BLaER1 (cell line): ENCODE measurements around the gene C13orf46.
A peak's percentile ranks its signal among the peaks of the same experiment; 100 is the strongest.

Source experiments
- H3K27ac ChIP-seq: shearing (Covaris generic); formaldehyde crosslinking; 2 replicates; pipeline ENCODE4 v1.8.1; 2022
- H3K27me3 ChIP-seq: shearing (Covaris generic); formaldehyde crosslinking; 2 replicates; pipeline ENCODE4 v1.8.1; 2022
- H3K36me3 ChIP-seq: shearing (Covaris generic); formaldehyde crosslinking; 2 replicates; pipeline ENCODE4 v1.8.1; 2022
- H3K4me1 ChIP-seq: shearing (Covaris generic); formaldehyde crosslinking; 2 replicates; pipeline ENCODE4 v1.8.1; 2022
- H3K4me2 ChIP-seq: shearing (Covaris generic); formaldehyde crosslinking; 2 replicates; pipeline ENCODE4 v1.8.1; 2022
- H3K4me3 ChIP-seq: shearing (Covaris generic); formaldehyde crosslinking; 2 replicates; pipeline ENCODE4 v1.8.1; 2022
- H3K9ac ChIP-seq: shearing (Covaris generic); formaldehyde crosslinking; 2 replicates; pipeline ENCODE4 v1.8.1; 2022
- H3K9me3 ChIP-seq: shearing (Covaris generic); formaldehyde crosslinking; 2 replicates; pipeline ENCODE4 v1.8.1; 2022
- H4K20me1 ChIP-seq: shearing (Covaris generic); formaldehyde crosslinking; 2 replicates; pipeline ENCODE4 v1.8.1; 2022
- Cebpa-rat ChIP-seq: shearing (Covaris generic); IDR thresholded peaks from 2 replicates; pipeline ENCODE4 v1.8.1; 2022

C13orf46 gene

DNA sequence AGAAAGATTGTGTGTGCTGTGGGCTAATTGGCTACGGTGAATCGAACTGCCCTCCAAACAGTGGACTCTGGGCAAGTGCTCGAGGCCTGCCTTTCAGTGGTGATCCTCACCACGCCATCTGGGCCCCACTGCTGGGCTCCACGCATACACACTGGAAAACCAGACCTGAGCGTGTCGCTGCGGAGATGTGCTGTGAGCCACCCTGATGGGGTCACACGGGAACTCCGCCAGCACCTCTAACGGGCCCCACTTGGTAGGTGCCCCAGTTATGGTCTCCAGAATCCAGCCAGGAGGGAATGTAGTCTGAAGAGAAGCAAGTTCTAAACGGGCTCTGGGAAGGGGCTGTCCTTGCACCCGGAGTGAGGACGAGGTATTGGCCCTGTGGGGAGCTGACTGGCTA lies 39.3 kb downstream of the C13orf46 start:
- no peak overlapping the region for H3K9ac ChIP-seq
- no peak for TF ChIP-seq Cebpa-rat
- no peak overlapping the region for H3K4me3 ChIP-seq
- no peaks in the 10 kb centered on the region for H3K9me3 ChIP-seq
- no peaks in the 10 kb centered on the region for H4K20me1 ChIP-seq
- H3K4me2 ChIP-seq, result no peak overlapping the region
- no peaks in the 10 kb centered on the region for H3K27me3 ChIP-seq
- H3K4me1 ChIP-seq, result peaks cover 26% of the 10 kb centered on the region
- H3K27ac ChIP-seq, result no peak overlapping the region
- H3K36me3 ChIP-seq, result no peaks in the 10 kb centered on the region

DNA sequence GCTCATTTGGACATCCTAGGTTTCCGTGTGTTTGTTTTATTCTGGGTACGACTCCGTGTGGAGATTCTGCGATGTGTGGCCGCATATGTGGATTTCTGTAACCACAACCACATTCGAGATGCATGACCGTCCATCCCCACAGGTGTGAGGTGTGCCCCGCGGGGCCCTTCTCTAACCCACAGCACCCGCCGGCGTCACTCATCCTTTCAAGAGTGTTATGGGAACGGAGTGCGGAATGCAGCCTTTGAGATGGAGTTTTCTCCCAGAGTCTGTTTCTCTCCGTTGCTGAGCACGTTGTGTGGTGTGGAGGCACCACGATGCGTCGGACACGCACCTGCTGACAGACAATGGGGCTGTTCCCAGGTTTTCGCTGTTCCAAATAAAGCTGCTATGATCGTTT lies 40.0 kb downstream of the C13orf46 start:
- Histone ChIP-seq H3K9me3 (no peaks in the 10 kb centered on the region), H3K9ac (no peak overlapping the region), H3K36me3 (no peaks in the 10 kb centered on the region), H3K4me2 (0 out of 2 replicates have a peak overlapping the region, but pooled peaks have one; percentile 1), H3K4me3 (no peak overlapping the region), H3K4me1 (peaks cover 26% of the 10 kb centered on the region), H3K27me3 (no peaks in the 10 kb centered on the region), H3K27ac (no peak overlapping the region), H4K20me1 (no peaks in the 10 kb centered on the region)
- TF ChIP-seq Cebpa-rat, result no peak

GRCh38 chr13:113931841-113932459 lies 41.9 kb downstream of the C13orf46 start:
- no peak overlapping the region for H3K4me2 ChIP-seq
- H4K20me1 ChIP-seq, result no peaks in the 10 kb centered on the region
- H3K9me3 ChIP-seq, result no peaks in the 10 kb centered on the region
- H3K27me3 ChIP-seq, result no peaks in the 10 kb centered on the region
- TF ChIP-seq Cebpa-rat, result no peak
- no peak overlapping the region for H3K9ac ChIP-seq
- no peak overlapping the region for H3K27ac ChIP-seq
- H3K36me3 ChIP-seq, result no peaks in the 10 kb centered on the region
- peaks cover 6% of the 10 kb centered on the region; the same call in 1 of the 2 replicates for H3K4me1 ChIP-seq
- H3K4me3 ChIP-seq, result no peak overlapping the region

- TF ChIP-seq Cebpa-rat, result no peak
- no peak overlapping the region for H3K4me3 ChIP-seq
- no peaks in the 10 kb centered on the region for H3K27me3 ChIP-seq
- H3K4me1 ChIP-seq, result 0 out of 2 replicates have a peak, but pooled peaks cover 6% of the 10 kb centered on the region
- no peak overlapping the region for H3K9ac ChIP-seq
- no peaks in the 10 kb centered on the region for H3K36me3 ChIP-seq
- H3K9me3 ChIP-seq, result no peaks in the 10 kb centered on the region
- H3K4me2 ChIP-seq, result no peak overlapping the region
- H4K20me1 ChIP-seq, result no peaks in the 10 kb centered on the region
- no peak overlapping the region for H3K27ac ChIP-seq
Measured at GRCh38 chr13:113930671-113931637, 42.9 kb downstream of the C13orf46 start.

- TF ChIP-seq Cebpa-rat, result no peak
- no peak overlapping the region for H3K9ac ChIP-seq
- H3K27ac ChIP-seq, result no peak overlapping the region
- H4K20me1 ChIP-seq, result no peaks in the 10 kb centered on the region
- H3K9me3 ChIP-seq, result no peaks in the 10 kb centered on the region
- H3K36me3 ChIP-seq, result no peaks in the 10 kb centered on the region
- no peaks in the 10 kb centered on the region for H3K27me3 ChIP-seq
- no peak overlapping the region for H3K4me2 ChIP-seq
- H3K4me3 ChIP-seq, result no peak overlapping the region
- H3K4me1 ChIP-seq, result 0 out of 2 replicates have a peak, but pooled peaks cover 6% of the 10 kb centered on the region
Measured at GRCh38 chr13:113929628-113930615, 44.0 kb downstream of the C13orf46 start.

DNA sequence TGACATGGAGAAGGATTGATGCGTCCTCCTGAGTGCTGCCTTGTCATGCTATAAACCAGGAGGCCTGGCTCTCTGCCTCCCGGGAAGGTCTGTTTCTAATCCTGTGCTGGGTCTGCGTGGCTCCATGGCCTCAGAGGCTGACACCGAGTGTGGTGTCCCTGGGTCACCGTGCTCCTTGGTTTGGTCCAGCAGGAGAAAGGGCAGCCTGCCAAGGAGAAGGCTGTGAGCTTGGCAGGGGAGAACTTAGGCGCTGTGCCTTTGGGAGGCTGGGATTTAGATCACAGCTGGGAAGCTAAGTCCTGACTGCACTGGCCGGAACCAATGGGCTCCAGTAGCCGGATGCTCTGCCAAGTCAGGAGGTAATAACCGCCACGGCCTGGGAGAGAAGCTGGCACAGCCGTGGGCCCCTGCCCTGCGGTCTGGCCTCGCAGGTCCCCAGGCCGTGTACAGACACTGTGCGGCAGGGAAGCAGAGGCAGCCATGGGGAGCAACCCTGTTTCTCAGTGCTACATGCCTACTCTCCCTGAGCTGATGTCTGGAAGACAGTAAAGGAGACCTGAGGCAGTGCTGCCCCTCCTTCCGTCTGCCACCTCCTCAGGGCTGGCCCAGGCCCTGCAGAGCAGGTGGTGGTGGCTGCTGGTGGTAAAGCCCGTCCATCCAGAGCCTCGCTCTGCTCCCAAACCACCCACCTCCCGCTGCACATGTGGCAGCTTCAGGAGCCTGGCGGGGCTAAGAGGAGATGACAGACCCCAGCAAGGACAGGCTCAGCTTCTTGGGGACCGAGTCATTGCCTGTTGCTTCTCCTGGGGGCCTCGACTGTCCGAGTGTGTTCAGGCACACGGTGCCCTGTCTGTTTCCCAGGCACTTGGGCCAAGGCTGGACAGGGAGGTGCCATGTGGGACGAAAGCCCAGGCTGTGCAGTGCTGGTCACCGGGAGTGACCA lies 44.9 kb downstream of the C13orf46 start:
- no peaks in the 10 kb centered on the region for H3K36me3 ChIP-seq
- H3K9me3 ChIP-seq, result no peaks in the 10 kb centered on the region
- no peak overlapping the region for H3K27ac ChIP-seq
- H3K27me3 ChIP-seq, result no peaks in the 10 kb centered on the region
- 0 out of 2 replicates have a peak, but pooled peaks cover 4% of the 10 kb centered on the region for H3K4me1 ChIP-seq
- H3K9ac ChIP-seq, result no peak overlapping the region
- H4K20me1 ChIP-seq, result no peaks in the 10 kb centered on the region
- H3K4me3 ChIP-seq, result no peak overlapping the region
- no peak overlapping the region for H3K4me2 ChIP-seq
- TF ChIP-seq Cebpa-rat, result no peak

- Histone ChIP-seq H3K9me3 (no peaks in the 10 kb centered on the region), H3K9ac (no peak overlapping the region), H3K36me3 (no peaks in the 10 kb centered on the region), H3K4me3 (no peak overlapping the region), H4K20me1 (no peaks in the 10 kb centered on the region), H3K27me3 (no peaks in the 10 kb centered on the region), H3K27ac (no peak overlapping the region), H3K4me2 (no peak overlapping the region), H3K4me1 (no peaks in the 10 kb centered on the region)
- TF ChIP-seq Cebpa-rat, result no peak
Measured at GRCh38 chr13:113927661-113928581, 46.0 kb downstream of the C13orf46 start.
